ENCODE measurements around the gene BCAS3.

DNA sequence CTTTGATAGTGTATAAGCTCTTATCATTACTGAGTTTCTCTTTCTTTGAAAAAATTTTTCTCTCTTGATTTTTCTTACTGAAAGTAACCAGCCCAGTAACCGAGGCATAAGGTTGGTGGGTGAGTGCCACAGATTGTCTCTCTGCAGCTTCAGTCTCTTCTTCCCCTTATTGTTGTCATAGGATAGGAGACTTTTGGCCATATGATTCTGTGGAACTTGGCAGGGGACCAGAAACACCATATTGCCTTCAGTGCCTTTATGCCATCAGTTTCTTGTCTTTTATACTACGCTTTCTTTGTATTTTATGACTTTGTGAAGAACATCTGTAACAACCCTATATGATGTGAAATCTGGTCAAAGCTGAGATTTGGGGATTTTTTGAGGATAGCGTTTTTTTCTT, 380.4 kb downstream of the BCAS3 start:
- TF ChIP-seq FOXA1 (IDR thresholded peaks at IDR 0.05) (no peak), SP1 (IDR thresholded peaks at IDR 0.05) (no peak), SUZ12 (IDR thresholded peaks at IDR 0.05) (no peak), FOXK2 (IDR thresholded peaks at IDR 0.05) (no peak), BHLHE40 (IDR thresholded peaks at IDR 0.05; ENCODE audit: borderline replicate concordance) (no peak), ELF4 (IDR thresholded peaks at IDR 0.05) (no peak)
